ENCODE results near the gene PEX3. TPM values are rescaled to one million over a fixed set of nuclear protein-coding genes. Genes with fewer than 3 reads are reported as not detected.

PEX3 gene
- total and polyA plus RNA-seq, 2 donors (not counting 1 experiment from before 2014, with no cell fraction given), result 9.3 to 23.2 TPM

- no peak overlapping the region for H3K27ac Mint-ChIP-seq
- Histone ChIP-seq H3K4me2 (replicated peaks; ENCODE audit: low read depth, low read length, poor library complexity, severe bottlenecking) (no peak overlapping the region), H4K20me1 (ENCODE audit: control insufficient read depth, insufficient read depth, low read length, poor library complexity, severe bottlenecking) (no peaks in the 10 kb centered on the region), H2AFZ (ENCODE audit: insufficient read depth, low read depth, low read length, poor library complexity, severe bottlenecking) (no peak overlapping the region), H3K9ac (ENCODE audit: low read length) (no peak overlapping the region), H3K27ac (ENCODE audit: low read length in 2 of 2) (no peak overlapping the region), H3K4me3 (ENCODE audit: control extremely low read depth in 1 of 5, extremely low read depth in 1 of 5, insufficient read depth in 1 of 5, low read depth in 2 of 5, low read length in 4 of 5) (no peak overlapping the region), H3K36me3 (replicated peaks in 1 of 2; ENCODE audit: control extremely low read depth in 1 of 2, control insufficient read depth in 1 of 2, extremely low read depth in 1 of 2, insufficient read depth in 2 of 2, low read length in 1 of 2) (peaks cover 0 to 5% of the 10 kb centered on the region in 2 experiments), H3K27me3 (replicated peaks in 1 of 4; ENCODE audit: control extremely low read depth in 1 of 4, control insufficient read depth in 3 of 4, insufficient read depth in 4 of 4, low read length in 3 of 4) (no peaks in the 10 kb centered on the region), H3K9me3 (ENCODE audit: control extremely low read depth in 1 of 3, control insufficient read depth in 2 of 3, insufficient read depth in 1 of 3, low read length in 2 of 3) (no peaks in the 10 kb centered on the region), H3K4me1 (ENCODE audit: control insufficient read depth in 2 of 2, insufficient read depth in 2 of 2, low read length in 2 of 2) (no peaks in the 10 kb centered on the region), H3K79me2 (ENCODE audit: control insufficient read depth, insufficient read depth, low read length) (no peaks in the 10 kb centered on the region)
- H3K27me3 Mint-ChIP-seq, result no peaks in the 10 kb centered on the region
- no peak for ATAC-seq (ENCODE audit: low read depth)
- H3K4me1 Mint-ChIP-seq, result no peaks in the 10 kb centered on the region
- H3K4me3 Mint-ChIP-seq, result no peak overlapping the region
- intact Hi-C loops (cut with micrococcal nuclease), result no loop called here
- no peaks in the 10 kb centered on the region for H3K9me3 Mint-ChIP-seq (ENCODE audit: insufficient read depth)
- DNase-seq, result no peak
- WGBS (ENCODE audit: insufficient coverage), result no CpG with 5 or more reads among the region's 1 CpG
- ChIA-PET POLR2A (no interaction called here), CTCF (no interaction called here)
- TF ChIP-seq EZH2 (IDR thresholded peaks at IDR 0.05; ENCODE audit: borderline replicate concordance, insufficient read depth, low read depth, low read length, poor library complexity, severe bottlenecking) (no peak), CTCF (IDR thresholded peaks at IDR 0.05) (no peak)
These were observed 39.6 kb downstream of the PEX3 start for GRCh38 chr6:143490244-143490643.

GRCh38 chr6:143490775-143491174, 40.2 kb downstream of the PEX3 start:
- ATAC-seq (ENCODE audit: low read depth) (no peak), DNase-seq (no peak)
- Histone ChIP-seq H4K20me1 (ENCODE audit: control insufficient read depth, insufficient read depth, low read length, poor library complexity, severe bottlenecking) (no peaks in the 10 kb centered on the region), H3K27me3 (replicated peaks in 1 of 4; ENCODE audit: control extremely low read depth in 1 of 4, control insufficient read depth in 3 of 4, insufficient read depth in 4 of 4, low read length in 3 of 4) (no peaks in the 10 kb centered on the region), H3K36me3 (replicated peaks in 1 of 2; ENCODE audit: control extremely low read depth in 1 of 2, control insufficient read depth in 1 of 2, extremely low read depth in 1 of 2, insufficient read depth in 2 of 2, low read length in 1 of 2) (peaks cover 3 to 5% of the 10 kb centered on the region in 2 experiments), H3K4me3 (ENCODE audit: control extremely low read depth in 1 of 5, extremely low read depth in 1 of 5, insufficient read depth in 1 of 5, low read depth in 2 of 5, low read length in 4 of 5) (no peak overlapping the region), H3K79me2 (ENCODE audit: control insufficient read depth, insufficient read depth, low read length) (no peaks in the 10 kb centered on the region), H3K9ac (ENCODE audit: low read length) (no peak overlapping the region), H2AFZ (ENCODE audit: insufficient read depth, low read depth, low read length, poor library complexity, severe bottlenecking) (no peak overlapping the region), H3K4me2 (replicated peaks; ENCODE audit: low read depth, low read length, poor library complexity, severe bottlenecking) (no peak overlapping the region), H3K4me1 (ENCODE audit: control insufficient read depth in 2 of 2, insufficient read depth in 2 of 2, low read length in 2 of 2) (no peaks in the 10 kb centered on the region), H3K27ac (ENCODE audit: low read length in 2 of 2) (no peak overlapping the region), H3K9me3 (ENCODE audit: control extremely low read depth in 1 of 3, control insufficient read depth in 2 of 3, insufficient read depth in 1 of 3, low read length in 2 of 3) (no peaks in the 10 kb centered on the region)
- CTCF ChIA-PET, result no interaction called here
- intact Hi-C loops (cut with micrococcal nuclease), result no loop called here
- H3K4me3 Mint-ChIP-seq, result no peak overlapping the region
- WGBS (ENCODE audit: insufficient coverage), result 100% methylated on average over 6 of the region's 8 CpGs
- no peak overlapping the region for H3K27ac Mint-ChIP-seq
- POLR2A ChIA-PET, result no interaction called here
- no peaks in the 10 kb centered on the region for H3K27me3 Mint-ChIP-seq
- no peaks in the 10 kb centered on the region for H3K9me3 Mint-ChIP-seq (ENCODE audit: insufficient read depth)
- TF ChIP-seq EZH2 (IDR thresholded peaks at IDR 0.05; ENCODE audit: borderline replicate concordance, insufficient read depth, low read depth, low read length, poor library complexity, severe bottlenecking) (no peak), CTCF (IDR thresholded peaks at IDR 0.05) (no peak)
- no peaks in the 10 kb centered on the region for H3K4me1 Mint-ChIP-seq
